Transverse colon (tissue), 4 donors: ENCODE data around the gene MTX2. TPM values are rescaled to one million over a fixed set of nuclear protein-coding genes. Genes with fewer than 3 reads are reported as not detected.

Experiments
- DNase-seq: peaks from one replicate; pipeline ENCODE4 v3.0.0-alpha.2; 2019
- H3K27ac ChIP-seq, 4 donors: fragments of 200-600 bp; sonication (generic); 2 replicates each; pipeline ENCODE4 v1.5.1; 2016 to 2018; ENCODE audit warnings: inconsistent platforms in 4 of 4
- H3K27me3 ChIP-seq: fragments of 200-600 bp; sonication (generic); 2 replicates; pipeline ENCODE4 v1.5.1; 2017; ENCODE audit warnings: inconsistent platforms
- H3K36me3 ChIP-seq, 4 donors: fragments of 200-600 bp; sonication (generic); 2 replicates each; pipeline ENCODE4 v1.5.1; 2017 to 2019; ENCODE audit warnings: inconsistent platforms in 4 of 4
- H3K4me1 ChIP-seq, 4 donors: fragments of 200-600 bp; sonication (generic); 2 replicates each; pipeline ENCODE4 v1.5.1; 2017 to 2020; ENCODE audit warnings: inconsistent platforms in 4 of 4
- H3K4me3 ChIP-seq, 4 donors: fragments of 200-600 bp; sonication (generic); 1 replicate in 1 of 4; 2 replicates in 3 of 4; pipeline versions ENCODE4 v1.5.1 to v1.6.1; 2017 to 2019; ENCODE audit warnings: inconsistent platforms in 4 of 4
- H3K9me3 ChIP-seq, 2 donors: fragments of 200-600 bp; sonication (generic); 2 replicates each; pipeline ENCODE4 v1.5.1; 2017 to 2019; ENCODE audit warnings: inconsistent platforms in 2 of 2
- EP300 ChIP-seq: sonication (generic); formaldehyde crosslinking; IDR thresholded peaks from one replicate; pipeline ENCODE4 v1.6.1; 2017; ENCODE audit warnings: antibody characterized with exemption, low read depth
- POLR2A ChIP-seq: fragments of 450-650 bp; IDR thresholded peaks from one replicate; pipeline ENCODE4 v1.6.1; 2016; ENCODE audit warnings: antibody characterized with exemption, mild to moderate bottlenecking, moderate library complexity
- POLR2AphosphoS5 ChIP-seq, 3 donors: sonication (generic); formaldehyde crosslinking; IDR thresholded peaks; one replicate each; pipeline ENCODE4 v1.6.1; 2016; ENCODE audit warnings: antibody characterized with exemption in 3 of 3
- WGBS, 2 donors: methylation state at CpG; one replicate each; pipeline ENCODE4 v1.1.5; 2018; ENCODE audit warnings: low coverage in 1 of 2; 5-methylcytosine and 5-hydroxymethylcytosine counted together
- in situ Hi-C, 4 donors: fragments of 200-750 bp; cut with MboI; loops; one replicate each; pipeline versions ENCODE4 v1.15.0 to v1.15.1; 2017; ENCODE audit warnings: low sequenced_read_pairs in 3 of 4, low pct_ligation_motif_present in 1 of 4, low pct_unique_long_range_greater_than_20kb in 1 of 4
- intact Hi-C: fragments of 100-400 bp; cut with DNase I; formaldehyde crosslinking; loops from one replicate; pipeline ENCODE4 v1.15.1; 2023; ENCODE audit warnings: low total_unique reads
- total RNA-seq, 4 donors: library from RNA; depleted of rRNA; stranded (reverse); fragments of >200 nt; gene quantifications; one replicate each; pipeline ENCODE4 v1.1.0, GENCODE V29; 2016
- TF ChIP-seq, protein P1 (sequence below), 5 experiments: fragments of 200-600 bp in 3 of 5; fragments of 450-650 bp in 2 of 5; sonication (generic) in 3 of 5; IDR thresholded peaks; 1 replicate in 2 of 5; 2 replicates in 3 of 5; pipeline ENCODE4 v1.5.1; 2016 to 2017; ENCODE audit warnings: antibody characterized with exemption in 5 of 5, inconsistent platforms in 3 of 5, mild to moderate bottlenecking in 2 of 5, moderate library complexity in 1 of 5

The MTX2 gene
- total RNA-seq, 4 donors from 2014 or later = 3.8 to 43.6 (median 28.6) TPM

DNA sequence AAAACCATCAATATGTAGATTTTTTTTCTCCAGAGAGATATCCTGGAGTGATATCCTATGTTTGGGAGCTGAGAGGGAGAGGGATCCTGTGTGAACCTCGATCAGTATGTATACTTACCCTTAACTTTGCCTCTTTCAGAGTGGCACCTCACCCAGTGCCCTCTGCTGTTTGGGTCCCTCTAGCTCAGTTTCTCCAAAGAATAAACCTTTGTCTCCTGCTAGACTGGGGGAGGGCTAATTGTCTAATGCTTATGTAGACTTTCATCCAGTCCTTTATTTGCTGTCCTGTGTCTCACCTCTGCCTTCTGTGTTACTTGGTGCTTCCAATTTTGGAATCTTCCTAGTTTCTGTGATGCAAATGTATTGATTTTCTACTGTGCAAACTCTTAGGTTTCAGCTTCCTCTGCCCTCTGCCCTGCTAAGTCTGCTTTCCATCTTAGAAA lies 48.4 kb downstream of the MTX2 start:
- TF ChIP-seq POLR2A (no peak), POLR2AphosphoS5 (IDR thresholded peaks at IDR 0.05) (no peak), EP300 (no peak)
- TF ChIP-seq, protein P1, sequence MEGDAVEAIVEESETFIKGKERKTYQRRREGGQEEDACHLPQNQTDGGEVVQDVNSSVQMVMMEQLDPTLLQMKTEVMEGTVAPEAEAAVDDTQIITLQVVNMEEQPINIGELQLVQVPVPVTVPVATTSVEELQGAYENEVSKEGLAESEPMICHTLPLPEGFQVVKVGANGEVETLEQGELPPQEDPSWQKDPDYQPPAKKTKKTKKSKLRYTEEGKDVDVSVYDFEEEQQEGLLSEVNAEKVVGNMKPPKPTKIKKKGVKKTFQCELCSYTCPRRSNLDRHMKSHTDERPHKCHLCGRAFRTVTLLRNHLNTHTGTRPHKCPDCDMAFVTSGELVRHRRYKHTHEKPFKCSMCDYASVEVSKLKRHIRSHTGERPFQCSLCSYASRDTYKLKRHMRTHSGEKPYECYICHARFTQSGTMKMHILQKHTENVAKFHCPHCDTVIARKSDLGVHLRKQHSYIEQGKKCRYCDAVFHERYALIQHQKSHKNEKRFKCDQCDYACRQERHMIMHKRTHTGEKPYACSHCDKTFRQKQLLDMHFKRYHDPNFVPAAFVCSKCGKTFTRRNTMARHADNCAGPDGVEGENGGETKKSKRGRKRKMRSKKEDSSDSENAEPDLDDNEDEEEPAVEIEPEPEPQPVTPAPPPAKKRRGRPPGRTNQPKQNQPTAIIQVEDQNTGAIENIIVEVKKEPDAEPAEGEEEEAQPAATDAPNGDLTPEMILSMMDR (IDR thresholded peaks at IDR 0.05) = no peak
- H3K4me1 ChIP-seq = peaks cover 0 to 6% (median 2%) of the 10 kb centered on the region in 4 donors
- no peak overlapping the region for H3K27ac ChIP-seq
- no peak for DNase-seq
- intact Hi-C loops = no loop called here
- WGBS, 2 donors = 71 to 84% methylated on average over 1 of the region's 1 CpG
- H3K4me3 ChIP-seq = no peak overlapping the region
- in situ Hi-C loops = no loop called here
- no peaks in the 10 kb centered on the region for H3K36me3 ChIP-seq
- H3K9me3 ChIP-seq = no peaks in the 10 kb centered on the region
- no peaks in the 10 kb centered on the region for H3K27me3 ChIP-seq

DNA sequence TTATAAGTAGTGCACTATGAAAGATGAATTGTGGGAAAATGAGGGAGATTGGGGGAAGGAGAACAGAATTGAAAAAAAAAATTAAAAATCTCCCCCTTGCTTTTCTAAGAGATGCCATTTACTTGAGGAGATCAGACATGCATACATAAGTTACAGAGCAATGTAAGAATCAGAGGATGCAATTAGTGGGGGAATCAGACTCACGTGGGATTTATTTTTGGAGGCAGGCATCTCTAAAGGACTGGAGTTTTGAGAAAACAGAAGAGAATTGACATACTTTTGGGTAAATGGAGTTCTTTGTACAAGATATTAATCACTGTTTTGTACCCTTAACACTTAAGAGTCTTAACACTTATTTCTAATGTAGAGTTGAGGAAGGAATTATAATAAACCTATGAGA lies 52.7 kb downstream of the MTX2 start:
- Histone ChIP-seq H3K4me1 (peaks cover 0 to 36% (median 11%) of the 10 kb centered on the region in 4 donors), H3K4me3 (no peak overlapping the region), H3K9me3 (no peaks in the 10 kb centered on the region), H3K27ac (no peak overlapping the region), H3K27me3 (no peaks in the 10 kb centered on the region), H3K36me3 (no peaks in the 10 kb centered on the region)
- no peak for TF ChIP-seq EP300
- TF ChIP-seq POLR2AphosphoS5 (IDR thresholded peaks at IDR 0.05) = no peak
- TF ChIP-seq POLR2A = no peak
- TF ChIP-seq, protein P1 (IDR thresholded peaks at IDR 0.05) = no peak
- in situ Hi-C loops = no loop called here
- intact Hi-C loops = no loop called here
- no peak for DNase-seq
- 90% methylated on average over 1 of the region's 1 CpG; no CpG with 5 or more reads in 1 of the 2 donors for WGBS, 2 donors

DNA sequence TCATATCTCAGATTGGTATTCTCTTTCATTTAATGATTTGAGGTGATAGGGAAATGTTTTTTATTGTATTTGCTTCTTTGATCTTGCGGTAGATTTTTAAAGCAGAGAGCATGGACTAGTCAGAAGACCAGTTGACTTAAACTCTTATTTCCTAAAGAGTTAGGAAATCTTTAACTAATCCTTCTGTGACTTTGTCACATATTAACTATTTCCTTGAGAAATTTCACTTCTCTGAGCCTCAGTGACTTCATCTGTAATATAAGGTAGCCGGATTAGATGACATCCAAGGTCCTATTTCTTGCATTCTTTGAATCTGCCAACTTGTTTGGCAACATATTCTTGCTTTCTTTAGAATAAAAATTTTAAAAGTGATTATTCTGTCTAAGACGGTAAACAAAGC lies 55.6 kb downstream of the MTX2 start:
- no peaks in the 10 kb centered on the region for H3K9me3 ChIP-seq
- DNase-seq = no peak
- peaks cover 0 to 30% (median 9%) of the 10 kb centered on the region in 4 donors for H3K4me1 ChIP-seq
- intact Hi-C loops = no loop called here
- H3K4me3 ChIP-seq = no peak overlapping the region
- in situ Hi-C loops = no loop called here
- peaks cover 0 to 19% (median 6%) of the 10 kb centered on the region in 4 donors for H3K36me3 ChIP-seq
- H3K27me3 ChIP-seq = no peaks in the 10 kb centered on the region
- 49 to 55% methylated on average over 3 of the region's 3 CpGs for WGBS, 2 donors
- H3K27ac ChIP-seq = no peak overlapping the region
- TF ChIP-seq POLR2AphosphoS5 (IDR thresholded peaks at IDR 0.05) = no peak
- no peak for TF ChIP-seq POLR2A
- TF ChIP-seq EP300 = no peak
- TF ChIP-seq, protein P1 (IDR thresholded peaks at IDR 0.05) = no peak

DNA sequence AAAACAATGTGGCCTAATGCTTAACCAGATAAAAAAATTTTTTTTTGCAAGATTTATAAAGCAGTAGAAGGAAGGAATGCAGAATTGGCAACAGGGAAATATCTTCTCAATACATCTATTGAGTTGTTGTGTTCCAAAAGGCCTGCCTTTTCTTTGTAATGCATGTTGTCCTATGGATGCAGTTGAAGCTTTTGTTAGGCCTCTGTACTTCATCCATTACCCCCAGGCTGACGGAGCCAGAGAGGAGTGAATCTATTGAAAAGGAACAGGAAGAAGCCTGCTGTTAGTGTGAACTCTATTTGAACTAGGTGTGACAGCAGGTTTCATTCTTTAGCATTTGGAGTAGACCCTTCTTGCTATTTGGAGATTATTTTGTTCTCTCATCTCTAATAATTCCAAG lies 56.5 kb downstream of the MTX2 start:
- H3K4me1 ChIP-seq = peaks cover 0 to 30% (median 9%) of the 10 kb centered on the region in 4 donors
- no peaks in the 10 kb centered on the region for H3K27me3 ChIP-seq
- TF ChIP-seq EP300 (no peak), POLR2A (no peak), POLR2AphosphoS5 (IDR thresholded peaks at IDR 0.05) (no peak)
- TF ChIP-seq, protein P1 (IDR thresholded peaks at IDR 0.05) = no peak
- 70 to 83% methylated on average over 1 of the region's 1 CpG for WGBS, 2 donors
- no peaks in the 10 kb centered on the region for H3K9me3 ChIP-seq
- H3K36me3 ChIP-seq = peaks cover 0 to 19% (median 8%) of the 10 kb centered on the region in 4 donors
- intact Hi-C loops = no loop called here
- DNase-seq = no peak
- in situ Hi-C loops = no loop called here
- no peak overlapping the region for H3K27ac ChIP-seq
- H3K4me3 ChIP-seq = no peak overlapping the region
